WERI-Rb-1 (cell line): Measurements from ENCODE around the gene PPIP5K2.

Source experiments
- DNase-seq: peaks from one replicate; pipeline ENCODE4 v3.0.0-alpha.2; 2020
- H3K27ac ChIP-seq: fragments of 250-450 bp; sonication (Bioruptor Pico); 2 replicates; pipeline ENCODE4 v1.5.1; 2020; ENCODE audit warnings: mild to moderate bottlenecking, moderate library complexity
- H3K27me3 ChIP-seq: fragments of 250-450 bp; sonication (Bioruptor Pico); 2 replicates; pipeline ENCODE4 v1.5.1; 2021; ENCODE audit warnings: mild to moderate bottlenecking, low read depth, moderate library complexity; ENCODE audit not compliant: insufficient read depth, severe bottlenecking
- H3K36me3 ChIP-seq: fragments of 250-450 bp; sonication (Bioruptor Pico); 2 replicates; pipeline ENCODE4 v1.5.1; 2020; ENCODE audit warnings: mild to moderate bottlenecking, moderate library complexity
- H3K4me3 ChIP-seq: 2 replicates; pipeline ENCODE4 v1.5.1; 2011; ENCODE audit warnings: low read depth, mild to moderate bottlenecking, control low read depth, low read length
- H3K9me3 ChIP-seq: fragments of 250-450 bp; sonication (Bioruptor Pico); 2 replicates; pipeline ENCODE4 v1.5.1; 2021; ENCODE audit warnings: mild to moderate bottlenecking, moderate library complexity; ENCODE audit not compliant: severe bottlenecking
- CTCF ChIP-seq: IDR thresholded peaks from 2 replicates; pipeline ENCODE4 v1.5.1; 2011; ENCODE audit warnings: low read depth, mild to moderate bottlenecking, control low read depth, inconsistent platforms, low read length

Gene PPIP5K2

GRCh38 chr5:103259705-103260355 lies 139.7 kb downstream of the PPIP5K2 start:
- no peak for DNase-seq
- H3K4me3 ChIP-seq, result peak overlapping the region; percentile 76

GRCh38 chr5:103260951-103261350 lies 140.8 kb downstream of the PPIP5K2 start:
- no peak for TF ChIP-seq CTCF
- Histone ChIP-seq H3K9me3 (no peaks in the 10 kb centered on the region), H3K36me3 (no peaks in the 10 kb centered on the region), H3K27ac (no peak overlapping the region), H3K27me3 (no peaks in the 10 kb centered on the region), H3K4me3 (no peak overlapping the region)
- DNase-seq, result no peak

More at GRCh38 chr5:103259705-103260355, 139.7 kb downstream of the PPIP5K2 start:
- Histone ChIP-seq H3K27ac (peak overlapping the region; percentile 76), H3K27me3 (no peaks in the 10 kb centered on the region), H3K9me3 (no peaks in the 10 kb centered on the region), H3K36me3 (no peaks in the 10 kb centered on the region)
- TF ChIP-seq CTCF, result 0 out of 2 replicates have a peak, but pooled peaks have one; percentile 2
